GM13976 (cell line): ENCODE data around the gene TBC1D22A.

ENCODE experiments used
- DNase-seq: peaks from one replicate; pipeline ENCODE4 v3.0.0; 2012; ENCODE audit warnings: low spot score
- in situ Hi-C: fragments of 300-500 bp; cut with MboI; formaldehyde crosslinking; loops from one replicate; pipeline ENCODE4 v1.12.0; 2022; ENCODE audit warnings: low sequenced_read_pairs, mixed read lengths, inconsistent platforms; ENCODE audit not compliant: unreplicated experiment
- TF ChIP-seq, protein P1 (sequence below): IDR thresholded peaks from 2 replicates; pipeline ENCODE4 v1.5.1; 2012; ENCODE audit warnings: borderline replicate concordance, mild to moderate bottlenecking; ENCODE audit not compliant: insufficient read depth; ENCODE audit errors: extremely low read depth, missing control alignments, control extremely low read depth

TBC1D22A gene

DNA sequence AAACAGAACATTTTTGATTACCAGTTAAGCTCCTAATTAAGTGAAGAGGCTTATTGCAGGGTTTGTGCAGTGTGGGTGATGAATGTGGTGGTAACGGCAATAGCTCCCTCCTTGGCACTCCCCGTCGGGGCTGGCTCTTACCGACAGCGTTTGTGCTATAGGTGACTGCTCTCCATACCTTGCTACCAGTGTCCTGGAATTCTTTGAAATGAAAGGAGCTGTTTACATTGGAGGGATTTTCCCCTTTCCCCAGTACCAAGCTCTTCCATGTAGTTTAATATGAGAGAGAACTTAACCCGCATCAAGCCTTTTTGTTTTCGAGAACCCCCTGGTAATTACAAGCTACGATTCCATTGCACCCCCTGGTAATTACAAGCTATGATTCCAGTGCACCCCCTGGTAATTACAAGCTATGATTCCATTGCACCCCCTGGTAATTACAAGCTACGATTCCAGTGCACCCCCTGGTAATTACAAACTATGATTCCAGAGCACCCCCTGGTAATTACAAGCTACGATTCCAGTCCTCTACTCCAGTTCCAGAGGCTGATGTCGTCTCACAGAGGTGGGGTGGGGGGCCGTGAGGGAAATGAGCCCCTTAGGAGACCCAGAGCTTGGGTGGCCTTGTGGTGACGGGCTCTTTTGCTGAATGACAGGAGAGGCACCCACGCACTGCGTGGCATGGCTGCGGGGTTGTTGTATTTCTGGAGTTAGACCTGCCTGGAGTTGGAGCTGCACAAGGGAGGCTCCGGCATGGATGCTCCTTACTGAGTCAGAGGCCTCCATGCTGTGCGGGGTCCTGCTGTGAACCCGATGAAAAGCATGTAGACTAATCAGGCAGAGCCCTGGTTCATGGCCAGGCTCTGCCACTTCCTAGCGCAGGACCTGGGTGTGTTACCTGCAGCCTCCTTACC, 205.3 kb downstream of the TBC1D22A start:
- DNase-seq = no peak
- TF ChIP-seq, protein P1, sequence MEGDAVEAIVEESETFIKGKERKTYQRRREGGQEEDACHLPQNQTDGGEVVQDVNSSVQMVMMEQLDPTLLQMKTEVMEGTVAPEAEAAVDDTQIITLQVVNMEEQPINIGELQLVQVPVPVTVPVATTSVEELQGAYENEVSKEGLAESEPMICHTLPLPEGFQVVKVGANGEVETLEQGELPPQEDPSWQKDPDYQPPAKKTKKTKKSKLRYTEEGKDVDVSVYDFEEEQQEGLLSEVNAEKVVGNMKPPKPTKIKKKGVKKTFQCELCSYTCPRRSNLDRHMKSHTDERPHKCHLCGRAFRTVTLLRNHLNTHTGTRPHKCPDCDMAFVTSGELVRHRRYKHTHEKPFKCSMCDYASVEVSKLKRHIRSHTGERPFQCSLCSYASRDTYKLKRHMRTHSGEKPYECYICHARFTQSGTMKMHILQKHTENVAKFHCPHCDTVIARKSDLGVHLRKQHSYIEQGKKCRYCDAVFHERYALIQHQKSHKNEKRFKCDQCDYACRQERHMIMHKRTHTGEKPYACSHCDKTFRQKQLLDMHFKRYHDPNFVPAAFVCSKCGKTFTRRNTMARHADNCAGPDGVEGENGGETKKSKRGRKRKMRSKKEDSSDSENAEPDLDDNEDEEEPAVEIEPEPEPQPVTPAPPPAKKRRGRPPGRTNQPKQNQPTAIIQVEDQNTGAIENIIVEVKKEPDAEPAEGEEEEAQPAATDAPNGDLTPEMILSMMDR = no peak
- in situ Hi-C loops = no loop called here

DNA sequence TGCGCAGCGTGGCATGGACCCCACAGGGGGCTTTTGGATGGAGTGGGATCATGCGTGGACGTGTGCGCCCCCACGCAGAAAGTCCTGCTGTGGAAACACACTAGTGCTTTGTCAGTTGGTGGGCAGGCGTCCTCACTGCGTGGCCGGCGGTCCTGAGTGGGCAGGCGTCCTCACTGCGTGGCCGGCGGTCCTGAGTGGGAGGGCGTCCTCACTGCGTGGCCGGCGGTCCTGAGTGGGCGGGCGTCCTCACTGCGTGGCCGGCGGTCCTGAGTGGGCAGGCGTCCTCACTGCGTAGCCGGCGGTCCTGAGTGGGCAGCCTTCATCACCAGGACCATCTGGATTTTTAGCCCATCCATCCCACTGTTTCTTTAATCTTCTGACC, 205.9 kb downstream of the TBC1D22A start:
- DNase-seq = no peak
- TF ChIP-seq, protein P1 = no peak
- in situ Hi-C loops = no loop called here

DNA sequence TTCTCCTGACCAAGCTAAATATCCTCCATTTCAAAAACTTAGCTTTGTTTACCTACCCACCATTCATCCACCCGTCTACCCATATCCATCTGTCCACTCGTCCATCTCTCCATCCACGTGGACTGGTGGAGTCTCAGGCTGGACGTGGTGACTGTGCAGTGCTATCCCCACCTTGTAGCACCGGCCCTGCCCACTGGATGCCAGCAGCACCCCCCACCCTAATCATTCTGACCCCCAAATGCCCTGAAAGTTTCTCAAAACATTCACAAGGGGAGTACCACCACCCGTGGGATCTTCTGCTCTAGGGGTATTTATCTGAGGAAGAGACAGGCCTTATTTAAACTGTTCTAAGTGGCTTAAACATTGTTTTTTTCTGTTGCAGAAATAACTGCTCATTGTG, 206.4 kb downstream of the TBC1D22A start:
- in situ Hi-C loops = no loop called here
- DNase-seq = no peak
- TF ChIP-seq, protein P1 = no peak

DNA sequence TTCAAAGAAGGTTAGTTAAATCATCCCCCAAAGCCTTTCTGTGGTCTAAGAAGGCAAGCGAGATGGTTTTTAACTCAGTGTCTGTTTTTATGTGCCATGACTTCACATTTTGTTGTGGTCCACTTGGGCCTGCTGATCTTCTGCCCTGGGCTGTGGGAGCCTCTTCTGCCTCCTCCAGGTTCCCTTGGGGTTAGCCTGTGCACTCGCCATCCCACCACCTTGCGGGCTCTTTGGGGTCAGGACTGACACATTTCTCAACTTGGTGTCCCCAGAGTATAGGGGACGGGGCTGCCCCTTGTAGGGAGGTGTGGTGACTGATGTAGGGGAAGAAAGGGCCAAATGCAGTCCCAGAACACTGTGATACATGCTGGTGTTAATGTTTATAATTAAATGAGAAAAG, 207.0 kb downstream of the TBC1D22A start:
- in situ Hi-C loops = no loop called here

DNA sequence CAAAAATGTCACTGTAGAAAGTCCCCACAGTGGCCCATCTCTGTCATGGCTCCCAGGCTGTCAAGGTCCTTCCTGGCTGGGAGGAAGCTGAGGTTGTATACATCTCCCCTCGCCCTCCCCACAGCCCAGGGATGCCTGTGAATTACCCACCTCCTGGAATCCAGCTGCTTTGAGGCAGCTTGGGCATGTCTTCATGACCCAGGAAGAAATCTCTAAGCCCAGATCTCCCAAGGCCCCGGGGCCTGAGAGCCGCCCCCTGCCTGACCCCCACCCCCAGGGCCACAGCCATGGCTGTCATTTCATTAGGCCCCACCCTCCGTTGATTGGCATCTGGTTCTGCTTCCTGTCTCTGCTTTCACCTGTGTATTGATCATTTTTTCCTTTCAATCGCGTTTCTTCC, 207.5 kb downstream of the TBC1D22A start:
- in situ Hi-C loops = no loop called here
- TF ChIP-seq, protein P1 = no peak
- DNase-seq = no peak

More for the DNA sequence above, 207.0 kb downstream of the TBC1D22A start:
- DNase-seq = peak; percentile 90
- TF ChIP-seq, protein P1 = peak; percentile 9

DNA sequence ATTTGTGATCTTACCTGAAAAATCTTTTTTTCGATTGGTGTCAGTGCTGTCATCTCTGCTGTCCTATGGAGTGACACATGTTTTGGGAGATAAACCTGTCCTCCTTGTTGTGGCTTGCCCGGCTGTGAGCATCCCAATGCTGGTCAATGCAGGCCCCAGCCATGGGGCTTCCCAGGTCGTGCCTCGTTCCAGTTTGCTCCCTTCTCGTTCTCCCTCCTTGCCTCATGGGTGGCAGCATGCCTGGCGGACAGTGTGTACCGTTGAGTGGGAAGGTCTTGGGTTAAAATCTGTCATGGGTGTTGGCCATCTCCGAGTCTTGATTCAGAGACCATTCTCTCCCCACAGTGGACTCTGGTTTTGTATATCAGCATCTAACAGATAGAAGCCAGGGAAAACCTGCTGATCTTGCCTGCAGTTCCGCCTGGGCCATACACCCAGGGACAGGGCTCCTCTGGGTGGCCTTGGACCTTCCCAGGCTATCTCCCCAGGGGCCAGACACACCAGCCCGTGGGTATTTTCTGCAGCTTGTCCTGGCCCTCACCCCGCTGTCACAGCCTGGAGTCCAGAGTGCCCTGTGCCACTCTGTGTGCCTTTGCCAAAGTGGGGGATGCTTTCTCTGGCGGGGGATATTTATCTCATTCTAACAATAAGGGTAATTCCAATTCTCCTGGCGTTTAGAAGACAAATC, 208.1 kb downstream of the TBC1D22A start:
- TF ChIP-seq, protein P1 = no peak
- in situ Hi-C loops = no loop called here
- no peak for DNase-seq
